GM12892 (cell line): Measurements from ENCODE around the gene BLNK.
"Not testable (repeated sequence)": the region's sequence is repeated elsewhere in the genome, so short reads cannot be mapped to it uniquely, and the experiment has no call there.

Experiments used
- DNase-seq: peaks from one replicate; pipeline ENCODE4 v3.0.0; 2011; ENCODE audit not compliant: insufficient read length
- FAIRE-seq: peaks from 2 replicates; lab custom pipeline; 2011; peaks lifted over from hg19 to GRCh38; lab: Jason Lieb, UNC
- POLR2A ChIP-seq: IDR thresholded peaks from 2 replicates; pipeline ENCODE4 v1.6.1; 2011; ENCODE audit warnings: low read depth, low read length, control low read depth
- POLR2AphosphoS5 ChIP-seq: IDR thresholded peaks from 2 replicates; pipeline ENCODE4 v1.6.1; 2011; ENCODE audit warnings: low read depth, low read length, control low read depth
- TAF1 ChIP-seq: IDR thresholded peaks from 2 replicates; pipeline ENCODE4 v1.6.1; 2011; ENCODE audit warnings: low read depth, mild to moderate bottlenecking, control low read depth, low read length, borderline replicate concordance

BLNK gene

DNA sequence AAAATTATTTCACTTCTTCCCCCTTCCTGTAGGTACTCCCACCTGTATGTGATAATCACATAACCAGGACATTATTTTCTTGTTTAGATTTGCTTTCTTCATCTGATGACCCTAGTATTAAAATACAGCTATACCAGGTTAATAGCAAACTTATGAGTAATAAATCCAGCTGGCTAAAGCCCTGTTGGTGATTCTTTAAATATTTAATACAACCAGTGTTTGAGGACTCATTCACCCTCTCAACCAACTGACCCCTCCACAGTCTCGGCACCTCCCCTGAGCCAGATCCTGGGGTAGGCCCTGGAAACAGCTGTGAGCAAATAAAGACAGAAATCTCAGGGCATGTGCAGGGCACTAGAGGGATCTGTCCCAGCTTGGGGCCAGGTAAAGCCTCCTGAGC, 58.5 kb downstream of the BLNK start:
- TF ChIP-seq POLR2AphosphoS5 (no peak), TAF1 (no peak)
- DNase-seq, result no peak
- FAIRE-seq, result no peak

DNA sequence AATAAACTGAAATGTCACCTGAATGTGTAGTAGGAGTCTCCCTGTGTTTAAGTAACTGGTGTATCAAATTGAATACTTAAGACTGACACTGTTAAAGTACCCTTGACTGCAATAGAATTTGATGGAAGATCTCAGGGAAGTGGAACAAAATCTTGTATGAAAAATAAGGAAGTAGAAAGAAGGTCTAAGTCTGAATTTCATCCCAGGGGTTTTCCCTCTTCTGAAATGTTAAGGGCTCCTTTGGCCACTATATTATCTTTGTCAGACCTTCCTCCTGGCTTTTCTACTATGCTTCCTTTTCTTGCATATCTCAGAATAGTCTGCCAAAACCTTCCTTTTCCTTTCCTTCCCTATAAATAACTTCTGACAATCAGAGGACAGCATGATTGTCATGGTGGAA, 59.6 kb downstream of the BLNK start:
- TF ChIP-seq POLR2AphosphoS5, result no peak
- no peak for TF ChIP-seq TAF1
- TF ChIP-seq POLR2A, result no peak
- FAIRE-seq (no peak), DNase-seq (no peak)

DNA sequence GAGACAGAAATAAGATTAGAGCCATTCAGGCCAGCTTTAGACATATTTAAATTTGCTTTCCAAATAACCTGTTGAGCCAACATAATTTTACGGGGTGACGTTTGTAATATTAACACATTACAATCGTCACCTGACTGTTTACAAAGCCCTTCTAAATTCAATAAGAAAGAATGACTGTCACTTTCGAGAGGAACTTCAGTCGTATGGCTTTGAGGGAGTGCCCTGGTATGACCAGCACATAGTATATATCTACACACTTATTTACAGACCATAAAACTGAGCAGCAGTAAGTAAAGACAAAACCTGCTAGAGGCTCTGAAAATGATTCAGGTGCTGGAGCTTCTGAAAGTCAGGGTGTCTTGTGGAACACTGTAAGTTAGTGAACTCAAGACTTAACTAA, 62.4 kb downstream of the BLNK start:
- DNase-seq (no peak), FAIRE-seq (no peak)
- TF ChIP-seq POLR2AphosphoS5, result no peak
- TF ChIP-seq POLR2A, result no peak
- TF ChIP-seq TAF1, result no peak

DNA sequence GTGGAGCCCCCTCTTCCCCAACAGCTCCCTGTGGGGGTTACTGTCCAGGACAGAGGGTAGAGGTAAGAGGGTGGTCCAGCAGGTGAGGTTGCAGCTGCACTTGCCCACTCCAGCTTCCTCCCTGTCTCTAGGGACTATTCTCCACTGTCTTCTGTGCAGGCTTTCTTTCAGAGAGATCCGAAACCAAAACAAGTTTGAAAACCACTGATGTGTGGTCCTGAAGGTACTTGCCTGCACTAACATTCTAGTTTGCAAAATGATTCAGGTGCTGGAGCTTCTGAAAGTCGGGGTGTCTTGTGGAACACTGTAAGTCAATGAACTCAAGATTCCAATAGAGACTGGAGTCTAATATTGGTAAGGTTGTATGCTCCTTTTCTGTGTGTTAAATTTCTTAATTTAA, 63.1 kb downstream of the BLNK start:
- TF ChIP-seq POLR2A, result no peak
- no peak for TF ChIP-seq TAF1
- no peak for TF ChIP-seq POLR2AphosphoS5
- DNase-seq (no peak), FAIRE-seq (peak; percentile 82)

DNA sequence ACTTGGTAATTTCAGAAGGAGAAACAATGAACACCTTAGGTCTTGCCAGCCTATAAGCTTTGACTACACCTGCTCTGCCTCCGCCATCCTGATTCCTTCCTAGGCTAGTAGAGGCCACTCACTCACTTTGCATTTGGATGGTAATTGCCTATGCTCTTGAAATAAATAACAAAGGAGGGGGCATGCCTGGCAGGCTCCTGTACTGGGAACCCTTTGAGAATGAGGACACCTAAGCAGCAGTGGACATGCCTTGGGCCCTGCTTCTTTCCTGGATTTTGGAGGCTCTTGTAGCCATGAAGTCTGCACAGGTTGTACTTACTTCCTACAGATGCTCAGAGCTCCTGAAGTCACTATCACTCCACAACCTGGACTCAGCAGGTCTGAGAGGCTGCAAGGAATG, 65.8 kb downstream of the BLNK start:
- no peak for DNase-seq
- no peak for TF ChIP-seq POLR2A
- TF ChIP-seq TAF1, result no peak
- no peak for TF ChIP-seq POLR2AphosphoS5
- FAIRE-seq, result no peak

DNA sequence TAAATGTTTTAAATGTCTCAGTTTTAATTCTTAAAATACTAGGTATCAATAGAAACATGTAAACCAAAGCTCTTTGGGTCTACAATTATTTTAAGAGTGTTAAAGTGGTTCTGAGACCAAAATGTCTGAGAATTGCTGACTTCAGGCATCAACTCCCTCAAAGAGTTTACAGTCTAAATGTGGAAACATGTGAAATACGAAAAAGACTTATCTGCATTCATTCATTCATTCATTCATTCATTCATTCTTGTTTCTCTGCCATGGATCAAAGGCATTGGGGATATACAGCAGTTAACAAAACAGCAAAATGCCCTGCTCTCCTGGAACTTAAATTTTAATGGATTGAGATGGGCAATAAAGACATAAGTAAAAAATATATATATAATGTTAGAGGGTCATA, 69.8 kb downstream of the BLNK start:
- no peak for DNase-seq
- no peak for FAIRE-seq
- no peak for TF ChIP-seq TAF1
- no peak for TF ChIP-seq POLR2AphosphoS5
- TF ChIP-seq POLR2A, result no peak

DNA sequence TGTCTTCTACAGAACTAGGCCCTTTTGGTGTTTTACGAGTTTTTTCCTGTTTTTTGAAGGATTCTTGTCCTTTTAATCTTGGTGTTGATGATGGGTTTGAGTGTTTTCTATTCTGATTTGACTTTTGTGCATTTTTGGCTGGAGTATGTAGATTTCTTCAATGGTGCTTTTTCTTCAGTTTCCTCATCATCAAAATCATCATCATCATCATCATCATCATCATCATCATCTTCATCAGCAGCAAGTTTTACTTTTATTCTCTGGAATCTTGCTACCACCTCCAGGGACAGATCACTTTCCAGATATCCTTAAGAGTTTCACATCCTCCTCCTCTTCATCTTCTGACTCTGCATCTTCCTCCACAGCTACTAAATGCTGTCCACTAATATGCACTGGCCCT, 81.9 kb downstream of the BLNK start:
- not testable (repeated sequence) for FAIRE-seq, DNase-seq

DNA sequence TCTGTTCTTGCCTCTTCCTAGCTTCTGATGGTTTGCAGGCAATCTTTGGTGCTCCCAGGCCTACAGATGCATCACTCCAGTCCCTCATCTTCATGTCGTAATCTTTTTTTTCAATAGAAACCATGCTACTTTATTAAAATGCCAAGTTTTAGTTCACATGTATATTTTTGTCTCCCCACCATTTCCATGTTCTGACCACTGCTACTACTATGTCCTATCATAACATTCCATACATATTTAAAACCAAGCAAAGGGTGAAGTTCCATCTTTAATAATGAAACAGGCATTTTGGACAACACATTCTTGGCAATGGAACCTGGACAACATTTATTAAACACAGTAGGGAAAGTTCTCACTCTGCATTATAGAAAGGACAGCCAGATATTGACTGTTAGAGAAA, 82.5 kb downstream of the BLNK start:
- no peak for DNase-seq
- FAIRE-seq, result no peak
- TF ChIP-seq TAF1, result no peak
- no peak for TF ChIP-seq POLR2A
- no peak for TF ChIP-seq POLR2AphosphoS5

DNA sequence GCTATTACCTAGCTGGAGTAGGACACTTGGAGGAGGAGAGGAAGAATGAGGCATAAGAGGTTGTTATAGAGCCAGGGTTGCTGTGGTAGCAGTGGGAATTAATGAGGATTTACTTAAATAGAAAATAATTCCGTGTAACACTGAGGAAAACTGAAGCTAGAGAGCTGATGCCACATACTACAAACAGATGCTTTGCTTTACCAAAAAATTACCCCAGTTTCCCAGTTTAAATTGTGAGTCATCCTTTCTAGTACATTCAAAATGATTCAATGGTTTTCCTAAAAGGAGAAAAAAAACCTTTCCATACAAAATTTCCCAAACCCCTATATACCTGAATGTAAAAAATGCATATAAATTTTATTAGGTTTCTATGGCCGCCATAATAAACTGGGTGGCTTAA, 82.9 kb downstream of the BLNK start:
- TF ChIP-seq TAF1, result no peak
- no peak for TF ChIP-seq POLR2A
- no peak for TF ChIP-seq POLR2AphosphoS5
- no peak for FAIRE-seq

DNA sequence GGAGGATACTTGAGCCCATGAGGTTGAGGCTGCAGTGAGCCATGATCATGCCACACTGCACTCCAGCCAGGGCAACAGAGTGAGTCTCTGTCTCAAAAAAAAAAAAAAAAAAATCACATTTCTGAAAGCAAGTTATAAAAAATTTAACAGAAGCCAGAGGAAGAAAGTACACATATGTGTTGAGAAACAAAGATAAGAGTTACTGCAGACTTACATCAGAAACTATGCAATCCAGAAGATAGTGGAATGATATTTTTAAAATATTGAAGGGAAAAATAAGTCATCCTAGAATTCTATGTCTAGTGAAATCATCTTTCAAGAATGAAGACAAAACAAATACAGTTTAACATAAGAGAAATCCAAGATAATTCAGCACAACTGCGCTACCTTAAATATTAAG, 94.4 kb downstream of the BLNK start:
- no peak for FAIRE-seq
- DNase-seq, result no peak
- TF ChIP-seq TAF1, result no peak
- no peak for TF ChIP-seq POLR2A
- TF ChIP-seq POLR2AphosphoS5, result no peak

More for the DNA sequence above, 82.9 kb downstream of the BLNK start:
- DNase-seq, result no peak

DNA sequence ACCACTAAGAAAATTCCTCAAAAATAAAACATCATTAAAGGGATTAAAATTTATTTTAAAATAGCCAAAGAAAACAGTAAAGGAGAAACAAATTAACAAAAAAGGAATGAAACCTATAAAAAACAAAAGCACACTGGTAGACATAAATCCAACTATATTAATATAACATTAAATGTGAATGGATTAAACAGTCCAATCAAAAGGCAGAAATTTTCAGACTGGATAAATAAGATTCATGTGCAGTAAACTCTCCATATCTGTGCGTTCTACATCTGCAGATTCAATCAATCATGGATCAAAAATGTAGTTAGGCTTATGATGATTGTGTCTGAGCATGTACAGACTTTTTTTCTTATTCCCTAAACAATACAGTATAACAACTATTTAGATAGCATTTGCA, 98.7 kb downstream of the BLNK start:
- TF ChIP-seq POLR2AphosphoS5, result no peak
- no peak for TF ChIP-seq POLR2A
- TF ChIP-seq TAF1, result no peak
- FAIRE-seq (no peak), DNase-seq (no peak)

DNA sequence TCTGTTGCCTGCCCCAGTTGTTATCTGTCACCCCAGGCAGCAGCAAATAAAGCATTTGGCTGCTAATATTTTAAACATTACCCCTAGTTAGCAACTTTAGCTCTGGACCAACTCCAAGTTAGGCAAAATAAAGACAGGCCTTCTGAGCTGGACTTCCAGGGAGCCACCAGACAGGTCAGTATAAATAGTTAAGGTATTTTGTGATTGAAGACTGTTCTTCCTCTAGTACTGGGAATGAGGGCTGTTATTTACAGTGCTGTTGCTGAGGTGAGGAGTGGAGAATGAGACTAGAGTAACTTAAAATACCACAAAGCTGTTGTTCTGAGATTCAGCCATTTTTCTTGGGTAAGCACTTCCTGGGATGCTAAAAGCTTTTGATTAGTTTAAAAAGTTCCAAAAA, 101.1 kb downstream of the BLNK start:
- DNase-seq, result no peak
- TF ChIP-seq POLR2AphosphoS5 (no peak), POLR2A (no peak), TAF1 (no peak)
- FAIRE-seq, result no peak

DNA sequence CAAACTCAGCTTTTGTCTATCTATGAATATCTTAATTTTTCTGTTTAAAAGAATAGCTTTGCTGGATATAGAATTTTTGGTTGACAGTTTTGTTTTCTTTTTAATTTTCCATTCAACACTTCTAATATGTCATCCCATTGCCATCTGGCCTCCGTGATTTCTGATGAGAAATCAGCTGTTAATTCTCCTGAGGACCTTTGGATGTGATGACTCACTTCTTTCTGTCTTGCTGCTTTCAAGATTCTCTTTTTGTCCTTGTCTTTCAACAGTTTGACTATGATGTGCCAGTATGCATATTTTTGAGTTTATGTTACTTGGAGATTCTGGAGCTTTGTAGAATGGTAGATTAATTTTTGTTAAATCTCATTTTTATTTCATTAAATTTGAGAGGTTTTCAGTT, 102.8 kb downstream of the BLNK start:
- FAIRE-seq (no peak), DNase-seq (no peak)
- TF ChIP-seq TAF1 (no peak), POLR2A (no peak), POLR2AphosphoS5 (no peak)

DNA sequence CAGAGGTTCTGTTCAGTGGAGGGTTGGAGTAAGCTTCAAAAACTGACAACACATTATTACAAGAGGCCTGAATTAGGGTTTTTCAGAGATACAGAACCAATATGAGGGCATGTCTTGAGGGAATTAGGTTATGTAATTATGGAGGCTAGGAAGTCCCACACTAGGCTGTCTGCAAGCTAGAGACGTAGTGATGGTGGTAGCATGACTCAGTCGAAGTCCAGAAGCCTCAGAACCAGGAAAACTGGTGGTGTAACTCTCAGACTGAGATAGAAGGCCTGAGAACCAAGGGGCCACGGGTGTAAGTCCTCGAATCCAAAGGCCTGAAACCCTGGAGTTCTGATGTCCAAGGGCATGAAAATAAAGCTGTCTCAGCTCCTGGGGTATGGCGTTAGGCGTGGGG, 105.6 kb downstream of the BLNK start:
- TF ChIP-seq TAF1, result no peak
- no peak for TF ChIP-seq POLR2AphosphoS5
- TF ChIP-seq POLR2A, result no peak

More for the DNA sequence above, 105.6 kb downstream of the BLNK start:
- FAIRE-seq (no peak), DNase-seq (no peak)
